Epithelial cell of prostate (primary cell): ENCODE data around the gene EXOC3.

Experiments used
- DNase-seq: peaks from one replicate; pipeline ENCODE4 v3.0.0-alpha.2; 2011; ENCODE audit warnings: low read depth, low spot score
- H3K27ac ChIP-seq: fragments of 450-650 bp; 2 replicates; pipeline ENCODE4 v1.5.1; 2017; ENCODE audit warnings: mild to moderate bottlenecking

The EXOC3 gene

GRCh38 chr5:436641-436975 is 6.4 kb upstream of the EXOC3 start:
- H3K27ac ChIP-seq = no peak overlapping the region
- no peak for DNase-seq

- H3K27ac ChIP-seq = no peak overlapping the region
- DNase-seq = no peak
These were observed 5.7 kb upstream of the EXOC3 start for GRCh38 chr5:437281-437771.

- no peak for DNase-seq
- no peak overlapping the region for H3K27ac ChIP-seq
These were observed 4.4 kb upstream of the EXOC3 start for GRCh38 chr5:438481-438981.

- H3K27ac ChIP-seq = no peak overlapping the region
- no peak for DNase-seq
These were observed 3.8 kb upstream of the EXOC3 start for GRCh38 chr5:439181-439580.

GRCh38 chr5:439636-440035 is 3.3 kb upstream of the EXOC3 start:
- no peak overlapping the region for H3K27ac ChIP-seq
- no peak for DNase-seq

- DNase-seq = no peak
- H3K27ac ChIP-seq = no peak overlapping the region
These were observed 2.4 kb upstream of the EXOC3 start for GRCh38 chr5:440401-441201.

GRCh38 chr5:441996-442334 is 1.0 kb upstream of the EXOC3 start:
- no peak overlapping the region for H3K27ac ChIP-seq
- DNase-seq = no peak

- peak overlapping the region; percentile 34 for H3K27ac ChIP-seq
- no peak for DNase-seq
These were observed 519 bp downstream of the EXOC3 start for GRCh38 chr5:443239-444151.

GRCh38 chr5:444226-444625 is 1.2 kb downstream of the EXOC3 start:
- no peak overlapping the region for H3K27ac ChIP-seq
- no peak for DNase-seq

GRCh38 chr5:445591-445990 is 2.6 kb downstream of the EXOC3 start:
- H3K27ac ChIP-seq = no peak overlapping the region
- DNase-seq = no peak

- no peak overlapping the region for H3K27ac ChIP-seq
- no peak for DNase-seq
These were observed 3.3 kb downstream of the EXOC3 start for GRCh38 chr5:446066-446882.

GRCh38 chr5:446883-447263 is 3.9 kb downstream of the EXOC3 start:
- no peak overlapping the region for H3K27ac ChIP-seq
- DNase-seq = no peak

GRCh38 chr5:447501-447900 is 4.5 kb downstream of the EXOC3 start:
- no peak overlapping the region for H3K27ac ChIP-seq
- no peak for DNase-seq

- DNase-seq = no peak
- no peak overlapping the region for H3K27ac ChIP-seq
These were observed 5.2 kb downstream of the EXOC3 start for GRCh38 chr5:448061-448765.

GRCh38 chr5:448766-449090 is 5.8 kb downstream of the EXOC3 start:
- H3K27ac ChIP-seq = no peak overlapping the region

GRCh38 chr5:449151-449550 is 6.2 kb downstream of the EXOC3 start:
- DNase-seq = no peak
- no peak overlapping the region for H3K27ac ChIP-seq

More at GRCh38 chr5:448766-449090, 5.8 kb downstream of the EXOC3 start:
- DNase-seq = no peak

GRCh38 chr5:451587-452458 is 8.8 kb downstream of the EXOC3 start:
- no peak overlapping the region for H3K27ac ChIP-seq
- no peak for DNase-seq

GRCh38 chr5:452978-453710 is 10.2 kb downstream of the EXOC3 start:
- no peak for DNase-seq
- H3K27ac ChIP-seq = peak overlapping the region; percentile 21
